ENCODE results near the gene MPZL2.

MPZL2 gene

GRCh38 chr11:118304227-118304567, 40.1 kb upstream of the MPZL2 start:
- H4K20me1 ChIP-seq (ENCODE audit: insufficient read depth, low read length) = no peaks in the 10 kb centered on the region

GRCh38 chr11:118301600-118302195, 37.6 kb upstream of the MPZL2 start:
- Histone ChIP-seq H3K4me1 (ENCODE audit: insufficient read depth, low read length, severe bottlenecking) (peaks cover 16% of the 10 kb centered on the region), H3K27ac (ENCODE audit: low read depth, low read length, poor library complexity, severe bottlenecking) (no peak overlapping the region), H2AFZ (ENCODE audit: low read length) (no peak overlapping the region), H3K36me3 (ENCODE audit: insufficient read depth, low read length) (no peaks in the 10 kb centered on the region), H3F3A (ENCODE audit: insufficient read depth, low read length) (no peaks in the 10 kb centered on the region), H3K27me3 (ENCODE audit: insufficient read depth, low read length) (no peaks in the 10 kb centered on the region), H4K20me1 (ENCODE audit: insufficient read depth, low read length) (no peaks in the 10 kb centered on the region), H3K9ac (ENCODE audit: low read length) (no peak overlapping the region), H3K4me2 (ENCODE audit: low read length) (no peak overlapping the region), H3K4me3 (ENCODE audit: low read depth, low read length, poor library complexity, severe bottlenecking) (no peak overlapping the region), H3K9me3 (ENCODE audit: low read length) (no peaks in the 10 kb centered on the region), H3K79me2 (ENCODE audit: insufficient read depth, low read length) (no peaks in the 10 kb centered on the region), H3K9me2 (ENCODE audit: low read depth, low read length) (no peaks in the 10 kb centered on the region)
- no peak for TF ChIP-seq CTCF (IDR thresholded peaks at IDR 0.05; ENCODE audit: low read length)
- no peak for TF ChIP-seq EZH2 (IDR thresholded peaks at IDR 0.05; ENCODE audit: borderline replicate concordance, low read length)

More at GRCh38 chr11:118304227-118304567, 40.1 kb upstream of the MPZL2 start:
- TF ChIP-seq CTCF (IDR thresholded peaks at IDR 0.05; ENCODE audit: low read length) = no peak
- TF ChIP-seq EZH2 (IDR thresholded peaks at IDR 0.05; ENCODE audit: borderline replicate concordance, low read length) = no peak
- H3K4me2 ChIP-seq (ENCODE audit: low read length) = no peak overlapping the region
- no peak overlapping the region for H3K27ac ChIP-seq (ENCODE audit: low read depth, low read length, poor library complexity, severe bottlenecking)
- no peak overlapping the region for H2AFZ ChIP-seq (ENCODE audit: low read length)
- no peaks in the 10 kb centered on the region for H3K9me2 ChIP-seq (ENCODE audit: low read depth, low read length)
- no peaks in the 10 kb centered on the region; the same call in 1 of the 2 replicates for H3K36me3 ChIP-seq (ENCODE audit: insufficient read depth, low read length)
- no peaks in the 10 kb centered on the region for H3K27me3 ChIP-seq (ENCODE audit: insufficient read depth, low read length)
- H3K79me2 ChIP-seq (ENCODE audit: insufficient read depth, low read length) = no peaks in the 10 kb centered on the region
- H3F3A ChIP-seq (ENCODE audit: insufficient read depth, low read length) = no peaks in the 10 kb centered on the region
- H3K9ac ChIP-seq (ENCODE audit: low read length) = no peak overlapping the region
- H3K4me1 ChIP-seq (ENCODE audit: insufficient read depth, low read length, severe bottlenecking) = peaks cover 16% of the 10 kb centered on the region
- no peak overlapping the region for H3K4me3 ChIP-seq (ENCODE audit: low read depth, low read length, poor library complexity, severe bottlenecking)
- no peaks in the 10 kb centered on the region for H3K9me3 ChIP-seq (ENCODE audit: low read length)

GRCh38 chr11:118295815-118296454, 31.8 kb upstream of the MPZL2 start:
- Histone ChIP-seq H3F3A (ENCODE audit: insufficient read depth, low read length) (no peaks in the 10 kb centered on the region), H3K27me3 (ENCODE audit: insufficient read depth, low read length) (no peaks in the 10 kb centered on the region), H3K4me2 (ENCODE audit: low read length) (no peak overlapping the region), H3K9me2 (ENCODE audit: low read depth, low read length) (no peaks in the 10 kb centered on the region), H3K9me3 (ENCODE audit: low read length) (no peaks in the 10 kb centered on the region), H2AFZ (ENCODE audit: low read length) (no peak overlapping the region), H3K4me3 (ENCODE audit: low read depth, low read length, poor library complexity, severe bottlenecking) (no peak overlapping the region), H3K36me3 (ENCODE audit: insufficient read depth, low read length) (no peaks in the 10 kb centered on the region), H3K4me1 (ENCODE audit: insufficient read depth, low read length, severe bottlenecking) (no peaks in the 10 kb centered on the region), H4K20me1 (ENCODE audit: insufficient read depth, low read length) (no peaks in the 10 kb centered on the region), H3K79me2 (ENCODE audit: insufficient read depth, low read length) (no peaks in the 10 kb centered on the region), H3K27ac (ENCODE audit: low read depth, low read length, poor library complexity, severe bottlenecking) (no peak overlapping the region), H3K9ac (ENCODE audit: low read length) (no peak overlapping the region)
- peak; percentile 67 for TF ChIP-seq CTCF (IDR thresholded peaks at IDR 0.05; ENCODE audit: low read length)
- no peak for TF ChIP-seq EZH2 (IDR thresholded peaks at IDR 0.05; ENCODE audit: borderline replicate concordance, low read length)
